Prostate gland (tissue), 2 donors: Measurements from ENCODE around the gene DLK1. TPM values are rescaled to one million over a fixed set of nuclear protein-coding genes. Genes with fewer than 3 reads are reported as not detected.

ENCODE experiments used
- DNase-seq: peaks from one replicate; pipeline ENCODE4 v3.0.0-alpha.2; 2019; ENCODE audit warnings: low spot score
- H3K27ac ChIP-seq, 2 donors: fragments of 200-600 bp; sonication (generic); 2 replicates each; pipeline ENCODE4 v1.5.1; 2017 to 2019
- H3K27me3 ChIP-seq: fragments of 200-600 bp; sonication (generic); replicated peaks from 2 replicates; pipeline ENCODE4 v1.5.1; 2019; ENCODE audit not compliant: insufficient read depth
- H3K36me3 ChIP-seq, 2 donors: fragments of 200-600 bp; sonication (generic); 1 replicate in 1 of 2; 2 replicates in 1 of 2; pipeline versions ENCODE4 v1.5.1 to v1.8.1; 2017 to 2019
- H3K4me1 ChIP-seq: fragments of 200-600 bp; sonication (generic); replicated peaks from 2 replicates; pipeline ENCODE4 v1.5.1; 2019
- H3K4me3 ChIP-seq, 2 donors: fragments of 200-600 bp; sonication (generic); 2 replicates each; pipeline ENCODE4 v1.5.1; 2017 to 2019
- H3K9me3 ChIP-seq: fragments of 200-600 bp; sonication (generic); 2 replicates; pipeline ENCODE4 v1.5.1; 2017
- POLR2A ChIP-seq: fragments of 450-650 bp; IDR thresholded peaks from one replicate; pipeline ENCODE4 v1.6.1; 2016; ENCODE audit warnings: antibody characterized with exemption, mild to moderate bottlenecking
- POLR2AphosphoS5 ChIP-seq: sonication (generic); formaldehyde crosslinking; IDR thresholded peaks from one replicate; pipeline ENCODE4 v1.6.1; 2017; ENCODE audit warnings: antibody characterized with exemption
- WGBS: methylation state at CpG from one replicate; pipeline ENCODE4 v1.1.5; 2018; 5-methylcytosine and 5-hydroxymethylcytosine counted together
- intact Hi-C: fragments of 100-400 bp; cut with DNase I; formaldehyde crosslinking; loops from one replicate; pipeline ENCODE4 v1.14.2; 2022
- total RNA-seq, 2 donors: library from RNA; depleted of rRNA; stranded (reverse); fragments of >200 nt; gene quantifications; one replicate each; pipeline ENCODE4 v1.1.0, GENCODE V29; 2016
- TF ChIP-seq, protein P1 (sequence below), 4 experiments: fragments of 200-600 bp in 2 of 4; fragments of 450-650 bp in 2 of 4; sonication (generic) in 2 of 4; IDR thresholded peaks; 1 replicate in 3 of 4; 2 replicates in 1 of 4; pipeline ENCODE4 v1.5.1; 2016 to 2019; ENCODE audit warnings: antibody characterized with exemption in 4 of 4, mild to moderate bottlenecking in 2 of 4, moderate library complexity in 2 of 4

DLK1 gene
- total RNA-seq, 2 donors from 2014 or later, result 0.14 to 100.0 TPM

GRCh38 chr14:100684154-100684553, 42.5 kb upstream of the DLK1 start:
- intact Hi-C loops, result no loop called here
- 85% methylated on average over 6 of the region's 6 CpGs for WGBS
- Histone ChIP-seq H3K27me3 (no peaks in the 10 kb centered on the region), H3K27ac (no peak overlapping the region), H3K9me3 (no peaks in the 10 kb centered on the region), H3K4me3 (no peak overlapping the region), H3K36me3 (no peaks in the 10 kb centered on the region), H3K4me1 (no peaks in the 10 kb centered on the region)
- TF ChIP-seq POLR2AphosphoS5 (no peak), POLR2A (no peak)
- TF ChIP-seq, protein P1, sequence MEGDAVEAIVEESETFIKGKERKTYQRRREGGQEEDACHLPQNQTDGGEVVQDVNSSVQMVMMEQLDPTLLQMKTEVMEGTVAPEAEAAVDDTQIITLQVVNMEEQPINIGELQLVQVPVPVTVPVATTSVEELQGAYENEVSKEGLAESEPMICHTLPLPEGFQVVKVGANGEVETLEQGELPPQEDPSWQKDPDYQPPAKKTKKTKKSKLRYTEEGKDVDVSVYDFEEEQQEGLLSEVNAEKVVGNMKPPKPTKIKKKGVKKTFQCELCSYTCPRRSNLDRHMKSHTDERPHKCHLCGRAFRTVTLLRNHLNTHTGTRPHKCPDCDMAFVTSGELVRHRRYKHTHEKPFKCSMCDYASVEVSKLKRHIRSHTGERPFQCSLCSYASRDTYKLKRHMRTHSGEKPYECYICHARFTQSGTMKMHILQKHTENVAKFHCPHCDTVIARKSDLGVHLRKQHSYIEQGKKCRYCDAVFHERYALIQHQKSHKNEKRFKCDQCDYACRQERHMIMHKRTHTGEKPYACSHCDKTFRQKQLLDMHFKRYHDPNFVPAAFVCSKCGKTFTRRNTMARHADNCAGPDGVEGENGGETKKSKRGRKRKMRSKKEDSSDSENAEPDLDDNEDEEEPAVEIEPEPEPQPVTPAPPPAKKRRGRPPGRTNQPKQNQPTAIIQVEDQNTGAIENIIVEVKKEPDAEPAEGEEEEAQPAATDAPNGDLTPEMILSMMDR (IDR thresholded peaks at IDR 0.05), result no peak
- no peak for DNase-seq

- TF ChIP-seq, protein P1 (IDR thresholded peaks at IDR 0.05), result no peak
- TF ChIP-seq POLR2AphosphoS5 (no peak), POLR2A (no peak)
Observed at GRCh38 chr14:100684961-100685360, 41.7 kb upstream of the DLK1 start.

DNA sequence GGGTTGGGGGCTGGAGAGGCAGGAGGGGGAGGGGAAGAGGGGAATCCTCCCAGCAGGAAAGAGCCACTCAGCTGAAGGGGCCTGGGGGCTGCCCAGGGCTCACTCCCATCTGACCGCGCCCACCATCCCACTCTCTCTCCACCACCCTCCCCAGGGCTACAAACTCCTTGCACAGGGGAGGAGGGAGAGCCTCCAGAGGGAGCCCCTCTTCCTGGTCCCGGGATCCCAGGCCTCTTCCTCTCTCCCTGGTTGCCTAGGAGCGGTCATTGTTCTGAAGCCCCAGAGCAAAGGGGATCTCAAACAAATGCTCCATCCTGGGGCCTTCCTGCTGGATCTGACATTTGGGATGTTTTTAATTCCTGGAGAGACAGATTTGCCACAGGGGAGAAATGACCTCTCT, 39.8 kb upstream of the DLK1 start:
- Histone ChIP-seq H3K9me3 (no peaks in the 10 kb centered on the region), H3K4me3 (no peak overlapping the region), H3K27ac (no peak overlapping the region), H3K36me3 (no peaks in the 10 kb centered on the region), H3K27me3 (peaks cover 6% of the 10 kb centered on the region), H3K4me1 (no peaks in the 10 kb centered on the region)
- DNase-seq, result no peak
- intact Hi-C loops, result no loop called here
- 93% methylated on average over 4 of the region's 4 CpGs for WGBS
- TF ChIP-seq POLR2A, result no peak
- TF ChIP-seq, protein P1 (IDR thresholded peaks at IDR 0.05), result no peak
- no peak for TF ChIP-seq POLR2AphosphoS5

More at GRCh38 chr14:100684961-100685360, 41.7 kb upstream of the DLK1 start:
- DNase-seq, result no peak
- H3K27ac ChIP-seq, result no peak overlapping the region
- H3K27me3 ChIP-seq, result no peaks in the 10 kb centered on the region
- H3K9me3 ChIP-seq, result no peaks in the 10 kb centered on the region
- H3K36me3 ChIP-seq, result no peaks in the 10 kb centered on the region
- WGBS, result 89% methylated on average over 6 of the region's 6 CpGs
- no peak overlapping the region for H3K4me3 ChIP-seq
- no peaks in the 10 kb centered on the region for H3K4me1 ChIP-seq
- intact Hi-C loops, result no loop called here

DNA sequence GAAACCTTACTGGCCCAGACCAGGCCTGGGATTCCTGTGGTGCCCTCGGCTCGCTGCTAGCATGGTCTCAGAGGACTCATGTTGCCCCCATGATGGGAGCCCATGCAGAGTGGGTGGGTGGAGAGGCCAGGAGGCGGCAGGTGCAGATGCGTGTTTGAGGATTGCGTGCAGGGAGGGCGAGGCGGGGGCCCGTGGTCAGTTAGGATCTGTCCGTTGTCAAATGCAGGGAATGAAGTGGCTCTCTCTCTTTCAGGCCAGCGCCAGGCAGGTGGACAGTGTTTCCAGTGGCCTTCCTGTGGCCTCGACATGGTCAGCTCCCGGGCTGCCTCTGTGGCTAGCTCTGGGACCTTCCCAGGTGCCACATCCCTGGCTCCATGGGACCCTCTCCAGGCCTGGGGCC, 39.3 kb upstream of the DLK1 start:
- 95% methylated on average over 12 of the region's 12 CpGs for WGBS
- Histone ChIP-seq H3K36me3 (no peaks in the 10 kb centered on the region), H3K27me3 (peaks cover 6% of the 10 kb centered on the region), H3K4me3 (no peak overlapping the region), H3K9me3 (no peaks in the 10 kb centered on the region), H3K27ac (no peak overlapping the region), H3K4me1 (no peaks in the 10 kb centered on the region)
- no peak for DNase-seq
- TF ChIP-seq, protein P1 (IDR thresholded peaks at IDR 0.05), result no peak
- TF ChIP-seq POLR2AphosphoS5 (no peak), POLR2A (no peak)
- intact Hi-C loops, result no loop called here

DNA sequence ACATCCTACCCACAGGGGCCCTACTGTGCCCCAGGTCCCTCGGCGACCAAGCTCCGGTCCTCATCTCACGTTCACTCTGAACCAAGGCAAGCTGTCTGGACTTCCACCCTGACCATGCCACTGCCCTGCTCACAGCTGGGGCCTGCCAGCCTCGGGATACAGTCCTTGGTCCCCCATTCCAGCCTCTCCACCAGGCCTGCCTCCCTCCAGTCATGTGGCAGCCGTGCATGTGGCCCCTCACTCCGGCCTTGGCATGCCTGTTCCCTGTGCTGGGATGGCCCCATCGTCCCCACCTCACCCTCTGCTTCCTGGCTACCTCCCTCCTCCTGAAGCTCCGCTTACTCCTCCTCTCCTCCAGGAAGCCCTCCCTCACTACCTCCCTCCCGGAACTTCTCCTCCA, 38.6 kb upstream of the DLK1 start:
- no peak for DNase-seq
- H3K9me3 ChIP-seq, result no peaks in the 10 kb centered on the region
- H3K4me1 ChIP-seq, result no peaks in the 10 kb centered on the region
- H3K27me3 ChIP-seq, result peaks cover 6% of the 10 kb centered on the region
- no peaks in the 10 kb centered on the region for H3K36me3 ChIP-seq
- no peak overlapping the region for H3K4me3 ChIP-seq
- TF ChIP-seq POLR2AphosphoS5 (no peak), POLR2A (no peak)
- TF ChIP-seq, protein P1 (IDR thresholded peaks at IDR 0.05), result no peak
- intact Hi-C loops, result no loop called here
- no peak overlapping the region for H3K27ac ChIP-seq
- 90% methylated on average over 10 of the region's 10 CpGs for WGBS
